K562 (cell line): ENCODE measurements around the gene ACTRT2. TPM values are rescaled to one million over a fixed set of nuclear protein-coding genes. Genes with fewer than 3 reads are reported as not detected.

Source experiments
- ATAC-seq: fragments of 200-7000 bp; cut with Tn5 transposase; 3 replicates; pipeline ENCODE4 v1.9.1; 2020; ENCODE audit warnings: moderate library complexity
- BruUV-seq: library from RNA; stranded (reverse); fragments of 400-500 nt; replicated peaks from 2 replicates; lab custom pipeline; 2021; lab: Mats Ljungman, UMichigan
- CTCF ChIA-PET: fragments of 300-600 bp; formaldehyde crosslinking; extraction: SDS; loops from one replicate; lab custom pipeline; 2021; ENCODE audit warnings: low intra/inter-chr PET ratio; lab: Yijun Ruan, JAX
- POLR2A ChIA-PET: fragments of 300-600, 350-650 bp; sonication (Branson Sonifier 250); formaldehyde crosslinking; extraction: SDS; loops from one replicate; lab custom pipeline; 2021; ENCODE audit warnings: antibody characterized with exemption, inconsistent platforms; lab: Yijun Ruan, JAX
- DNase-seq, 4 experiments: peaks; one replicate each; pipeline versions ENCODE4 v3.0.0 to v3.0.0-alpha.2; 2011 to 2018; ENCODE audit warnings: low spot score in 3 of 4, mixed read lengths in 3 of 4; ENCODE audit errors: extremely low read depth in 1 of 4
- FAIRE-seq: peaks from 2 replicates; lab custom pipeline; 2011; peaks lifted over from hg19 to GRCh38; lab: Jason Lieb, UNC
- H2AFZ ChIP-seq: 2 replicates; pipeline ENCODE4 v1.6.0; 2011; ENCODE audit warnings: low read depth, low read length, control low read depth, inconsistent platforms
- H3K27ac ChIP-seq: fragments of 200-600 bp; 3 replicates; pipeline ENCODE4 v1.8.0; 2011; ENCODE audit warnings: low read depth, mild to moderate bottlenecking, control low read depth, inconsistent platforms, low read length, moderate library complexity, mixed read lengths; ENCODE audit errors: extremely low read depth
- H3K27me3 ChIP-seq, 2 experiments: fragments of 300-600 bp in 1 of 2; 2 replicates in 1 of 2; 3 replicates in 1 of 2; pipeline versions ENCODE4 v1.6.0 to v1.8.0; 2011; ENCODE audit warnings: inconsistent platforms in 2 of 2, low read length in 2 of 2, mild to moderate bottlenecking in 1 of 2, mixed read lengths in 1 of 2, moderate library complexity in 1 of 2; ENCODE audit not compliant: control insufficient read depth in 2 of 2, insufficient read depth in 2 of 2
- H3K36me3 ChIP-seq: fragments of 300-600 bp; 3 replicates; pipeline ENCODE4 v1.8.0; 2011; ENCODE audit warnings: mild to moderate bottlenecking, low read length, inconsistent platforms; ENCODE audit not compliant: control insufficient read depth, insufficient read depth
- H3K4me1 ChIP-seq, 2 experiments: fragments of 200-600 bp in 1 of 2; replicated peaks in 1 of 2; 2 replicates in 1 of 2; 3 replicates in 1 of 2; pipeline versions ENCODE4 v1.5.1 to v1.8.0; 2011; ENCODE audit warnings: inconsistent platforms in 2 of 2, low read length in 2 of 2, mild to moderate bottlenecking in 1 of 2, mixed read lengths in 1 of 2, moderate library complexity in 1 of 2; ENCODE audit not compliant: control insufficient read depth in 2 of 2, insufficient read depth in 2 of 2
- H3K4me2 ChIP-seq: 2 replicates; pipeline ENCODE4 v1.6.1; 2011; ENCODE audit warnings: low read length, control low read depth, inconsistent platforms, mixed read lengths; ENCODE audit not compliant: insufficient read depth
- H3K4me3 ChIP-seq: fragments of 200-600 bp; sonication (generic), shearing (Covaris generic); 2 replicates; pipeline ENCODE4 v1.5.1; 2016; ENCODE audit warnings: control low read depth, inconsistent platforms
- H3K79me2 ChIP-seq: fragments of 200-600 bp; 3 replicates; pipeline ENCODE4 v1.8.0; 2011; ENCODE audit warnings: low read length, inconsistent platforms; ENCODE audit not compliant: control insufficient read depth, insufficient read depth
- H3K9ac ChIP-seq, 2 experiments: 2 replicates each; pipeline versions ENCODE4 v1.6.0 to v1.6.1; 2011; ENCODE audit warnings: low read depth in 2 of 2, low read length in 2 of 2, control low read depth in 1 of 2, inconsistent platforms in 1 of 2, mild to moderate bottlenecking in 1 of 2, mixed read lengths in 1 of 2; ENCODE audit not compliant: insufficient read depth in 1 of 2
- H3K9me1 ChIP-seq: one replicate; pipeline ENCODE4 v1.6.0; 2011; ENCODE audit warnings: inconsistent platforms, mild to moderate bottlenecking, low read length, moderate library complexity; ENCODE audit not compliant: control insufficient read depth, insufficient read depth
- H3K9me3 ChIP-seq: replicated peaks from 2 replicates; pipeline ENCODE4 v1.5.1; 2011; ENCODE audit warnings: low read depth, low read length, inconsistent platforms; ENCODE audit not compliant: control insufficient read depth, insufficient read depth
- H4K20me1 ChIP-seq: replicated peaks from 2 replicates; pipeline ENCODE4 v1.6.1; 2011; ENCODE audit warnings: low read length, inconsistent platforms, mixed read lengths; ENCODE audit not compliant: control insufficient read depth, insufficient read depth
- BACH1 ChIP-seq: fragments of 200-800 bp; sonication (Bioruptor generic); IDR thresholded peaks from 2 replicates; pipeline ENCODE4 v1.6.1; 2016; ENCODE audit warnings: missing genetic modification characterization, missing compliant biosample characterization
- CCAR2 ChIP-seq: fragments of 200-400 bp; formaldehyde crosslinking; IDR thresholded peaks from 2 replicates; pipeline ENCODE4 v1.6.1; 2017; ENCODE audit warnings: mild to moderate bottlenecking, low read depth, low read length
- DDX20 ChIP-seq: fragments of 450-650 bp; IDR thresholded peaks from 2 replicates; pipeline ENCODE4 v1.6.1; 2016; ENCODE audit warnings: missing genetic modification characterization, low read depth, mild to moderate bottlenecking, missing compliant biosample characterization, moderate library complexity
- MYC ChIP-seq, 2 experiments: fragments of 250-450 bp in 1 of 2; sonication (Bioruptor Pico) in 1 of 2; IDR thresholded peaks; 2 replicates each; pipeline versions ENCODE4 v1.5.1 to v1.6.1; 2012 to 2021; ENCODE audit warnings: low read depth in 2 of 2, borderline replicate concordance in 1 of 2, improper control_type of control experiment in 1 of 2, low read length in 1 of 2, mild to moderate bottlenecking in 1 of 2, moderate library complexity in 1 of 2
- PURB ChIP-seq: sonication (generic); formaldehyde crosslinking; IDR thresholded peaks from 2 replicates; pipeline ENCODE4 v1.9.0; 2021; ENCODE audit warnings: low read depth, mild to moderate bottlenecking, missing genetic modification reagents
- TAF1 ChIP-seq: IDR thresholded peaks from 2 replicates; pipeline ENCODE4 v1.6.1; 2011; ENCODE audit warnings: mild to moderate bottlenecking, low read length, moderate library complexity; ENCODE audit not compliant: insufficient read depth, control insufficient read depth, severe bottlenecking; ENCODE audit errors: extremely low read depth
- TRIM25 ChIP-seq: fragments of 450-650 bp; IDR thresholded peaks from 2 replicates; pipeline ENCODE4 v1.7.0; 2016; ENCODE audit warnings: borderline replicate concordance
- ZNF197 ChIP-seq: fragments of 200-800 bp; sonication (Bioruptor generic); IDR thresholded peaks from 2 replicates; pipeline ENCODE4 v1.6.1; 2016; ENCODE audit warnings: low read depth, missing genetic modification characterization, missing compliant biosample characterization
- ZNF239 ChIP-seq: fragments of 250-450 bp; sonication (Bioruptor Pico); IDR thresholded peaks from 2 replicates; pipeline ENCODE4 v1.4.0; 2020; ENCODE audit warnings: mild to moderate bottlenecking
- ZNF318 ChIP-seq, 2 experiments: fragments of 450-650 bp; IDR thresholded peaks; 2 replicates each; pipeline ENCODE4 v1.6.1; 2016; ENCODE audit warnings: mild to moderate bottlenecking in 2 of 2, borderline replicate concordance in 1 of 2, low read depth in 1 of 2, moderate library complexity in 1 of 2
- ZNF436 ChIP-seq: fragments of 250-450, 450-650 bp; sonication (Bioruptor Pico); formaldehyde crosslinking; IDR thresholded peaks from 2 replicates; pipeline ENCODE4 v1.7.0; 2020; ENCODE audit warnings: mild to moderate bottlenecking
- ZNF696 ChIP-seq: fragments of 250-450 bp; sonication (Bioruptor Pico); conservative IDR thresholded peaks from 2 replicates; pipeline ENCODE4 v1.4.0; 2020; ENCODE audit warnings: mild to moderate bottlenecking, moderate library complexity
- WGBS: fragments of 100-300 bp; shearing (Covaris generic); methylation state at CpG from one replicate; pipeline ENCODE4 v1.1.6; 2016; ENCODE audit warnings: low coverage, mixed read lengths; ENCODE audit not compliant: insufficient coverage; ENCODE audit errors: missing lambda C conversion rate; 5-methylcytosine and 5-hydroxymethylcytosine counted together
- in situ Hi-C: fragments of 300-500 bp; cut with MboI; formaldehyde crosslinking; loops from 4 replicates; pipeline ENCODE4 v1.15.0; 2018; ENCODE audit warnings: inconsistent platforms, mixed read lengths
- intact Hi-C: fragments of 100-400 bp; cut with micrococcal nuclease; formaldehyde crosslinking; loops from 2 replicates; pipeline ENCODE4 v1.14.2; 2022
- polyA plus RNA-seq, 8 experiments: library from polyadenylated mRNA; depleted of rRNA in 4 of 8; stranded (reverse) in 5 of 8; unstranded in 3 of 8; fragments of >200 nt; fragmentation: Nextera tagmentation in 2 of 8; fragmentation: Illumina TruSeq in 1 of 8; extraction: Ambion mirVana in 2 of 8; extraction: Trizol in 1 of 8; gene quantifications; 2 replicates each; pipeline versions ENCODE4 v1.2.1 to v1.2.3, GENCODE V29; 2011 to 2014; ENCODE audit warnings: inconsistent platforms in 1 of 8, missing spikeins in 1 of 8
- total RNA-seq, 7 experiments: library from RNA; depleted of rRNA in 6 of 7; stranded (reverse); fragments of >200 nt in 6 of 7; fragmentation: Illumina TruSeq in 2 of 7; extraction: Trizol in 2 of 7; gene quantifications; 2 replicates each; pipeline versions ENCODE4 v1.2.1 to v1.2.3, GENCODE V29; 2011 to 2021; ENCODE audit warnings: low replicate concordance in 1 of 7

Gene ACTRT2
- total and polyA plus RNA-seq, 9 of the 15 experiments (the other 6 are each of a cell fraction or from before 2014, with no cell fraction given): not detected

GRCh38 chr1:2981388-2981787, 39.9 kb upstream of the ACTRT2 start:
- in situ Hi-C loops (no loop called here), intact Hi-C loops (no loop called here)
- no peak overlapping the region for H3K4me2 ChIP-seq
- no peaks in the 10 kb centered on the region for H3K79me2 ChIP-seq
- no peaks in the 10 kb centered on the region for H3K9me1 ChIP-seq
- CTCF ChIA-PET: no interaction called here
- H3K9ac ChIP-seq: no peak overlapping the region
- no peak overlapping the region for H3K4me3 ChIP-seq
- no peak overlapping the region for H2AFZ ChIP-seq
- under 1% methylated on average over 7 of the region's 7 CpGs for WGBS
- DNase-seq (no peak), ATAC-seq (no peak), FAIRE-seq (no peak)
- POLR2A ChIA-PET: interaction anchor here (0.6 to 0.9 kb wide), 2 partner anchors 169 to 323 kb away, joined by 3 to 4 read pairs; no protein-coding TSS in a partner anchor
- no peaks in the 10 kb centered on the region for H3K36me3 ChIP-seq
- H4K20me1 ChIP-seq: no peaks in the 10 kb centered on the region; the same call in 1 of the 2 replicates
- peaks cover 13 to 40% of the 10 kb centered on the region in 2 experiments; a peak in 4 of 5 replicates for H3K27me3 ChIP-seq
- no peaks in the 10 kb centered on the region; a peak in 1 of 5 replicates for H3K4me1 ChIP-seq
- H3K9me3 ChIP-seq: no peaks in the 10 kb centered on the region
- no peak overlapping the region for H3K27ac ChIP-seq
- no TSS peak for BruUV-seq
- TF ChIP-seq ZNF197: no peak
- TF ChIP-seq ZNF318 (IDR thresholded peaks at IDR 0.05; ENCODE audit: borderline replicate concordance in 1 of 2, low read depth in 1 of 2): no peak
- TF ChIP-seq ZNF436: no peak
- no peak for TF ChIP-seq BACH1 (tag)
- TF ChIP-seq TAF1: no peak
- TF ChIP-seq CCAR2: no peak
- TF ChIP-seq PURB: no peak
- no peak for TF ChIP-seq ZNF239
- no peak for TF ChIP-seq ZNF696 (CRISPR knock-in tag)
- TF ChIP-seq DDX20 (tag): no peak
- TF ChIP-seq TRIM25: no peak
- no peak for TF ChIP-seq MYC (IDR thresholded peaks at IDR 0.05; ENCODE audit: low read depth, low read length)
- no peak for TF ChIP-seq MYC (CRISPR knock-in tag; IDR thresholded peaks at IDR 0.05; ENCODE audit: borderline replicate concordance, low read depth)
